SK-N-SH (cell line): ENCODE results near the gene C5orf24. TPM values are rescaled to one million over a fixed set of nuclear protein-coding genes. Genes with fewer than 3 reads are reported as not detected.
"Not testable (repeated sequence)": the region's sequence is repeated elsewhere in the genome, so short reads cannot be mapped to it uniquely, and the experiment has no call there.

Experiments used
- CTCF ChIA-PET: fragments of 300-600, 350-600 bp; formaldehyde crosslinking; extraction: SDS; loops from one replicate; lab custom pipeline; 2021; lab: Yijun Ruan, JAX
- POLR2A ChIA-PET: fragments of 350-600 bp; sonication (Branson Sonifier 250); formaldehyde crosslinking; extraction: SDS; loops from one replicate; lab custom pipeline; 2020; ENCODE audit warnings: antibody characterized with exemption, inconsistent platforms; lab: Yijun Ruan, JAX
- DNase-seq: peaks from one replicate; pipeline ENCODE4 v3.0.0; 2012
- H2AFZ ChIP-seq: fragments of 200-600 bp; sonication (generic); 2 replicates; pipeline ENCODE4 v1.8.1; 2016; ENCODE audit warnings: antibody characterized with exemption, mild to moderate bottlenecking, low read depth
- H3F3A ChIP-seq: fragments of 200-600 bp; sonication (generic); replicated peaks from 2 replicates; pipeline ENCODE3; 2016; ENCODE audit warnings: antibody characterized with exemption, mild to moderate bottlenecking; ENCODE audit not compliant: insufficient read depth
- H3K27ac ChIP-seq, 2 experiments: fragments of 200-500 bp in 1 of 2; fragments of 200-600 bp in 1 of 2; sonication (Bioruptor generic) in 1 of 2; sonication (generic), shearing (Covaris generic) in 1 of 2; 2 replicates each; pipeline versions ENCODE4 v1.5.1 to v1.6.1; 2014 to 2016; ENCODE audit warnings: low read depth in 2 of 2, inconsistent platforms in 1 of 2, low read length in 1 of 2, mild to moderate bottlenecking in 1 of 2, mixed read lengths in 1 of 2
- H3K27me3 ChIP-seq: fragments of 200-600 bp; sonication (generic), shearing (Covaris generic); 2 replicates; pipeline ENCODE4 v1.6.1; 2016; ENCODE audit warnings: mixed run types; ENCODE audit not compliant: insufficient read depth
- H3K36me3 ChIP-seq, 2 experiments: fragments of 200-500 bp in 1 of 2; fragments of 200-600 bp in 1 of 2; sonication (Bioruptor generic) in 1 of 2; sonication (generic) in 1 of 2; replicated peaks in 1 of 2; 2 replicates each; pipeline versions ENCODE3 to v1.5.1; 2014 to 2016; ENCODE audit warnings: low read length in 1 of 2, mild to moderate bottlenecking in 1 of 2; ENCODE audit not compliant: insufficient read depth in 2 of 2, control insufficient read depth in 1 of 2
- H3K4me1 ChIP-seq, 2 experiments: fragments of 200-500 bp in 1 of 2; fragments of 200-600 bp in 1 of 2; sonication (Bioruptor generic) in 1 of 2; sonication (generic), shearing (Covaris generic) in 1 of 2; 2 replicates each; pipeline versions ENCODE4 v1.5.1 to v1.6.1; 2014 to 2016; ENCODE audit warnings: low read depth in 1 of 2, low read length in 1 of 2, mixed run types in 1 of 2; ENCODE audit not compliant: insufficient read depth in 2 of 2, control insufficient read depth in 1 of 2
- H3K4me2 ChIP-seq: fragments of 200-600 bp; sonication (generic), shearing (Covaris generic); 2 replicates; pipeline ENCODE4 v1.6.1; 2017; ENCODE audit warnings: mixed run types
- H3K4me3 ChIP-seq, 2 experiments: fragments of 200-500 bp in 1 of 2; fragments of 200-600 bp in 1 of 2; sonication (Bioruptor generic) in 1 of 2; sonication (generic), shearing (Covaris generic) in 1 of 2; 2 replicates each; pipeline versions ENCODE4 v1.5.1 to v1.8.1; 2014 to 2016; ENCODE audit warnings: low read depth in 2 of 2, inconsistent platforms in 1 of 2, low read length in 1 of 2, mild to moderate bottlenecking in 1 of 2, mixed read lengths in 1 of 2, moderate library complexity in 1 of 2
- H3K79me2 ChIP-seq: fragments of 200-600 bp; sonication (generic); 2 replicates; pipeline ENCODE4 v1.8.1; 2017; ENCODE audit warnings: mild to moderate bottlenecking; ENCODE audit not compliant: insufficient read depth
- H3K9ac ChIP-seq: fragments of 200-600 bp; sonication (generic); 2 replicates; pipeline ENCODE4 v1.6.1; 2017; ENCODE audit warnings: mixed run types
- H3K9me2 ChIP-seq: fragments of 200-600 bp; sonication (generic); 2 replicates; pipeline ENCODE4 v1.6.1; 2017; ENCODE audit warnings: mixed run types
- H3K9me3 ChIP-seq: fragments of 200-600 bp; sonication (generic); 2 replicates; pipeline ENCODE4 v1.6.1; 2017; ENCODE audit warnings: mixed run types, mild to moderate bottlenecking, moderate library complexity
- H4K20me1 ChIP-seq: fragments of 200-600 bp; sonication (generic); 2 replicates; pipeline ENCODE4 v1.6.1; 2017; ENCODE audit warnings: mild to moderate bottlenecking, mixed run types; ENCODE audit not compliant: insufficient read depth
- ELF1 ChIP-seq: IDR thresholded peaks from 2 replicates; pipeline ENCODE4 v1.4.0; 2012
- EP300 ChIP-seq, 2 experiments: IDR thresholded peaks; 2 replicates each; pipeline versions ENCODE4 v1.4.0 to v1.6.1; 2012; ENCODE audit warnings: borderline replicate concordance in 1 of 2, low read depth in 1 of 2, low read length in 1 of 2
- FOSL2 ChIP-seq: IDR thresholded peaks from 2 replicates; pipeline ENCODE4 v1.4.0; 2012; ENCODE audit warnings: low read depth, mild to moderate bottlenecking, moderate library complexity, borderline replicate concordance
- GABPA ChIP-seq: IDR thresholded peaks from 2 replicates; pipeline ENCODE4 v1.4.0; 2012; ENCODE audit warnings: low read depth, mild to moderate bottlenecking
- GATA2 ChIP-seq: sonication (generic); formaldehyde crosslinking; IDR thresholded peaks from 2 replicates; pipeline ENCODE4 v1.5.0; 2020; ENCODE audit warnings: mild to moderate bottlenecking, missing genetic modification reagents
- IRF3 ChIP-seq: fragments of 150-350 bp; IDR thresholded peaks from 2 replicates; pipeline ENCODE4 v1.6.1; 2016; ENCODE audit warnings: mild to moderate bottlenecking, low read depth, low read length
- MXI1 ChIP-seq: IDR thresholded peaks from 2 replicates; pipeline ENCODE4 v1.6.1; 2012; ENCODE audit warnings: mild to moderate bottlenecking, low read depth, low read length, improper control_type of control experiment
- POLR2AphosphoS5 ChIP-seq: IDR thresholded peaks from 2 replicates; pipeline ENCODE4 v1.6.1; 2012; ENCODE audit warnings: low read depth, low read length
- RCOR1 ChIP-seq: fragments of 150-350 bp; IDR thresholded peaks from 2 replicates; pipeline ENCODE4 v1.6.1; 2017; ENCODE audit warnings: antibody characterized with exemption, low read length
- RXRA ChIP-seq: IDR thresholded peaks from 2 replicates; pipeline ENCODE4 v1.4.0; 2012; ENCODE audit warnings: low read depth, mild to moderate bottlenecking, borderline replicate concordance
- SIN3A ChIP-seq: IDR thresholded peaks from 2 replicates; pipeline ENCODE4 v1.6.1; 2012; ENCODE audit warnings: low read depth, mild to moderate bottlenecking, low read length, moderate library complexity, borderline replicate concordance
- SMC3 ChIP-seq: IDR thresholded peaks from 2 replicates; pipeline ENCODE4 v1.6.1; 2012; ENCODE audit warnings: low read depth, low read length, improper control_type of control experiment
- TAF1 ChIP-seq: IDR thresholded peaks from 2 replicates; pipeline ENCODE4 v1.6.1; 2012; ENCODE audit warnings: low read depth, mild to moderate bottlenecking, low read length, moderate library complexity, borderline replicate concordance
- USF2 ChIP-seq: fragments of 150-350 bp; IDR thresholded peaks from 2 replicates; pipeline ENCODE4 v1.6.1; 2017; ENCODE audit warnings: antibody characterized with exemption, low read length, low read depth, borderline replicate concordance
- WGBS: methylation state at CpG from one replicate; pipeline ENCODE4 v1.1.6; 2017; ENCODE audit warnings: low lambda C conversion rate; 5-methylcytosine and 5-hydroxymethylcytosine counted together
- polyA plus RNA-seq, 3 experiments: library from polyadenylated mRNA; depleted of rRNA; stranded (reverse); fragments of >200 nt; gene quantifications; 2 replicates each; pipeline ENCODE4 v1.2.3, GENCODE V29; 2012
- TF ChIP-seq, protein P1 (sequence below): IDR thresholded peaks from 2 replicates; pipeline ENCODE4; 2012
- TF ChIP-seq, protein P2 (sequence below): IDR thresholded peaks from 2 replicates; pipeline ENCODE4 v1.4.0; 2012; ENCODE audit warnings: low read depth

The C5orf24 gene
- polyA plus RNA-seq, 1 of the 3 experiments (the other 2 are of a cell fraction), result 21.8 TPM

DNA sequence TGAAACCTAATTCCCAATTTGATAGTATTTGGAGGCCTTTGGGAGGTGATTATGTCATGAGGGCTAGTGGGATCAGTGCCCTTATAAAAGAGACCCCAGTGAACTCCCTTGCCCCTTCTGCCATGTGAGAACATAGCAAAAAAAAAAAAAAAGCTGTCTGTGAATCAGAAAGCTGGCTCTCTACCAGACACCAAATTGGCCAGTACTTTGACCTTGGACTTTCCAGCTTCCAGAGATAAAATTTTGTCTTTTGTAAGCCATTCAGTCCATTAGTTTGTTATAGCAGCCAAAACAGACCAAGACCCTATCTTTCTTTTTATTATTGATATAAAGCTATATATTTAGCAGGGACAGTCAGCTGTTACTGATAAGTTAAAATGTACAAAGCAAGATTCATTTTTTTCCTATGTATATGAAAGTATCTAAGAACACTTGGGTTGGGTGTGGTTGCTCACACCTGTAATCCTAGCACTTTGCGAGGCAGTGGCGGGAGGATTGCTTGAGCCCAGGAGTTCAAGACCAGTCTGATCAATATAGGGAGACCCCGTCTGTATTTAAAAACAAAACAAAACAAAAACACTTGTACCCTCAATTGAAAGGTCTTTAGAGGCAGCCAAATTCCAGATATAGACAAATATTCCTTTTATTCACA lies 8.1 kb upstream of the C5orf24 start:
- no peaks in the 10 kb centered on the region; the same call in 1 of the 2 replicates for H3K79me2 ChIP-seq
- no peak for TF ChIP-seq SIN3A
- no peak for TF ChIP-seq GABPA
- TF ChIP-seq FOSL2, result no peak
- TF ChIP-seq, protein P1, sequence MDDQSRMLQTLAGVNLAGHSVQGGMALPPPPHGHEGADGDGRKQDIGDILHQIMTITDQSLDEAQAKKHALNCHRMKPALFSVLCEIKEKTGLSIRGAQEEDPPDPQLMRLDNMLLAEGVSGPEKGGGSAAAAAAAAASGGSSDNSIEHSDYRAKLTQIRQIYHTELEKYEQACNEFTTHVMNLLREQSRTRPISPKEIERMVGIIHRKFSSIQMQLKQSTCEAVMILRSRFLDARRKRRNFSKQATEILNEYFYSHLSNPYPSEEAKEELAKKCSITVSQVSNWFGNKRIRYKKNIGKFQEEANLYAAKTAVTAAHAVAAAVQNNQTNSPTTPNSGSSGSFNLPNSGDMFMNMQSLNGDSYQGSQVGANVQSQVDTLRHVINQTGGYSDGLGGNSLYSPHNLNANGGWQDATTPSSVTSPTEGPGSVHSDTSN, result no peak
- TF ChIP-seq RCOR1, result no peak
- no peak for TF ChIP-seq TAF1
- TF ChIP-seq SMC3, result no peak
- TF ChIP-seq EP300 (IDR thresholded peaks at IDR 0.05; ENCODE audit: borderline replicate concordance in 1 of 2, low read depth in 1 of 2, low read length in 1 of 2), result no peak
- TF ChIP-seq RXRA, result no peak
- TF ChIP-seq MXI1, result no peak
- TF ChIP-seq POLR2AphosphoS5, result no peak
- no peak for TF ChIP-seq IRF3
- TF ChIP-seq GATA2 (CRISPR knock-in tag), result no peak
- no peak for TF ChIP-seq USF2
- TF ChIP-seq ELF1, result no peak
- TF ChIP-seq, protein P2, sequence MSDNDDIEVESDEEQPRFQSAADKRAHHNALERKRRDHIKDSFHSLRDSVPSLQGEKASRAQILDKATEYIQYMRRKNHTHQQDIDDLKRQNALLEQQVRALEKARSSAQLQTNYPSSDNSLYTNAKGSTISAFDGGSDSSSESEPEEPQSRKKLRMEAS, result no peak
- TF ChIP-seq, all 33 proteins: peak for 0
- no peak overlapping the region for H3K9ac ChIP-seq
- H3K4me2 ChIP-seq, result no peak overlapping the region
- CTCF ChIA-PET, result interaction anchor here (1.1 kb wide), 1 partner anchor 67 kb away, joined by 3 read pairs; the partner anchor contains the start of gene PCBD2
- H3K4me3 ChIP-seq, result no peak overlapping the region
- no peak overlapping the region for H3K27ac ChIP-seq
- no peak for DNase-seq
- H3K27me3 ChIP-seq, result no peaks in the 10 kb centered on the region
- POLR2A ChIA-PET, result no interaction called here
- H3K4me1 ChIP-seq, result peaks cover 0 to 2% of the 10 kb centered on the region in 2 experiments; a peak in 1 of 4 replicates
- 98% methylated on average over 3 of the region's 3 CpGs for WGBS
- no peak overlapping the region for H2AFZ ChIP-seq
- peaks cover 5 to 31% of the 10 kb centered on the region in 2 experiments for H3K36me3 ChIP-seq
- H3K9me2 ChIP-seq, result no peaks in the 10 kb centered on the region
- peaks cover 22% of the 10 kb centered on the region for H3F3A ChIP-seq
- no peaks in the 10 kb centered on the region for H3K9me3 ChIP-seq
- no peaks in the 10 kb centered on the region for H4K20me1 ChIP-seq

- H2AFZ ChIP-seq, H3K9me2 ChIP-seq, H3K9ac ChIP-seq, H3K4me2 ChIP-seq, H3K27me3 ChIP-seq, H3K9me3 ChIP-seq, DNase-seq, POLR2A ChIA-PET, H3K4me3 ChIP-seq, H4K20me1 ChIP-seq, H3K27ac ChIP-seq, H3K79me2 ChIP-seq, H3K4me1 ChIP-seq: not testable (repeated sequence)
- CTCF ChIA-PET, result interaction anchor here (1.1 kb wide), 1 partner anchor 67 kb away, joined by 3 read pairs; the partner anchor contains the start of gene PCBD2
- Histone ChIP-seq H3K36me3 (peaks cover 5 to 29% of the 10 kb centered on the region in 2 experiments), H3F3A (peaks cover 29% of the 10 kb centered on the region)
- WGBS, result 96% methylated on average over 9 of the region's 9 CpGs
Observed at GRCh38 chr5:134838361-134838760, 7.4 kb upstream of the C5orf24 start.
